ENCODE data around the gene RBMS3.

- TF ChIP-seq POLR2A (IDR thresholded peaks at IDR 0.05) (no peak), CTCF (IDR thresholded peaks at IDR 0.05) (no peak)
Measured at GRCh38 chr3:29568355-29568754, 287.5 kb downstream of the RBMS3 start.
